Urinary bladder (tissue), 4 donors: ENCODE measurements around the gene ZSCAN22. TPM values are rescaled to one million over a fixed set of nuclear protein-coding genes. Genes with fewer than 3 reads are reported as not detected.
"Not testable (repeated sequence)": the region's sequence is repeated elsewhere in the genome, so short reads cannot be mapped to it uniquely, and the experiment has no call there.

ENCODE experiments used
- DNase-seq: peaks from one replicate; pipeline ENCODE4 v3.0.0-alpha.2; 2015; ENCODE audit errors: extremely low spot score
- H3K27ac ChIP-seq: one replicate; pipeline ENCODE4 v1.5.1; 2013; ENCODE audit warnings: low read depth, mild to moderate bottlenecking, moderate library complexity
- H3K36me3 ChIP-seq: one replicate; pipeline ENCODE4 v1.6.1; 2013; ENCODE audit warnings: mild to moderate bottlenecking, moderate library complexity; ENCODE audit not compliant: insufficient read depth
- H3K4me1 ChIP-seq: one replicate; pipeline ENCODE4 v1.6.1; 2013; ENCODE audit warnings: mild to moderate bottlenecking, moderate library complexity; ENCODE audit not compliant: insufficient read depth
- H3K4me3 ChIP-seq: one replicate; pipeline ENCODE4 v1.5.1; 2013; ENCODE audit warnings: low read depth, low read length
- WGBS: extraction: QIAGEN DNeasy Blood & Tissue Kit; methylation state at CpG from one replicate; pipeline ENCODE4 v1.1.7; 2013; 5-methylcytosine and 5-hydroxymethylcytosine counted together
- polyA plus RNA-seq: library from polyadenylated mRNA; stranded (reverse); fragments of 200-250 nt; gene quantifications from one replicate; pipeline ENCODE4 v1.2.3, GENCODE V29; 2013
- total RNA-seq: library from RNA; depleted of rRNA; stranded (reverse); fragments of >200 nt; gene quantifications from one replicate; pipeline ENCODE4 v1.2.3, GENCODE V29; 2014
- donor health status: healthy with polysubstance abuse.
- donor health status: healthy.

ZSCAN22 gene
- total and polyA plus RNA-seq, 2 donors: 1.6 to 2.9 TPM

DNA sequence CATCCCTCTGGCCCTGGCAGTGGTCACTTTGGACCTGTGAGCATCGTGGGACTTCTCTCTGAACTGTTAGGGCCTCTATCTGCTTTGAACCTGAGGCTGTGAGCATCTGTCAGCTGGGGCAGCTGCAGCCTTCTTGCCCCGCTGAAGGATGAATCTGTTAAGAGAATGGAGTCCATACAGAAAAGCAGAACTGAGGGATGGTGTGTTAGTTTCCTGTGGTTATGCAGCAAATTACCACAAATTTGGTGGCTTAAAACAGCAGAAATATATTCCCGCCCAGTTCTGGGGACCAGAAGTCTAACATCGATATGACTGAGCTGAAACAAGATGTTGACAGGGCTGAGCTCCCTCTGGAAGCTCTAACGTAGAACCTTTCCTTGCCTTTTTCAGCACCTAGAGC lies 37.4 kb downstream of the ZSCAN22 start:
- Histone ChIP-seq H3K4me3 (no peak overlapping the region), H3K27ac (no peak overlapping the region), H3K36me3 (no peaks in the 10 kb centered on the region), H3K4me1 (no peaks in the 10 kb centered on the region)
- no peak for DNase-seq
- 73% methylated on average over 5 of the region's 5 CpGs for WGBS

- whole genome bisulfite sequencing: 88% methylated on average over 32 of the region's 32 CpGs
- DNase-seq: no peak
- Histone ChIP-seq H3K27ac (no peak overlapping the region), H3K4me3 (no peak overlapping the region), H3K4me1 (no peaks in the 10 kb centered on the region), H3K36me3 (no peaks in the 10 kb centered on the region)
These were observed 40.0 kb downstream of the ZSCAN22 start for GRCh38 chr19:58366585-58367430.

- no peak for DNase-seq
These were observed 41.1 kb downstream of the ZSCAN22 start for GRCh38 chr19:58367698-58368454.

DNA sequence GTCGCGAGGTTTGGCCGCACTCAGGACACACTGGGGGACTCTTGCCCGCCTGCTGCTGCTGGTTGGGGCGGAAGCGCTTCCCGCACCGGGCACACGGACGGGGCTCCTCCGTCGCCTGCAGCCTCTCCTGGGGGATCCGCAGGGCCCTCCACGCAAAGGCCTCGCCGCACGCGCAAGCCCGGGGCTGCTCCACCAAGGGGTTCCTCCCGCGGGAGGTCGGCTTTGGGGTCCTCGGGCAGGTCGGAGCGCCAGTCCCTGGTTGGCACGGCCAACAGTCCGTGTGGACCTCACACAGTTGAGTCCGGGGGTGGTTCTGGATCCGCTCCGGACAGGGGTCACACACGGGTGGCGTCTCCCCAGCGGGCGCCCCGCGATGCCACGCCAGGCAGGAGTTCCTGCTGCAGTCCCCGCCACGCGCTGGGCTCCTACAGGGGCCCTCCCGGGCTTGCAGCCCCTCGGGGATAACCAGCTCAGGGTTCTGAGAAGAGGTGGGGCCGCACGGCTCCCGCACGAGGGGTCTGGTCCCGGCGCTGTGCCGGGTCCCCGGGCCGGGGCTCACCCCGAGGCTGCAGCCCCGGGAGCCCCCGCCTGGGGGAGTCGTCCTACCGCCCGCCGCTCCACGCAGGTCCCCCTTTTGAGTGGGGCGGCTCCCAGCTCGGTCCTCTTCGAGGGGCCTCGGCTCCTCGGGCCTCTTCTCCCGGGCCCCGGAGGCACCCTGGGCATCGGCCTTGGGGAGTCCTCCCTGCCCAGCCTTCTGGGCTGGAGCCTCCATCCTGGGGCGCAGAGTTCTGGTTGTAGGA lies 42.0 kb downstream of the ZSCAN22 start:
- H3K4me1 ChIP-seq: no peaks in the 10 kb centered on the region
- no peaks in the 10 kb centered on the region for H3K36me3 ChIP-seq
- 77% methylated on average over 68 of the region's 68 CpGs for WGBS
- DNase-seq: no peak
- H3K27ac ChIP-seq: no peak overlapping the region
- H3K4me3 ChIP-seq: no peak overlapping the region

More at GRCh38 chr19:58367698-58368454, 41.1 kb downstream of the ZSCAN22 start:
- no peaks in the 10 kb centered on the region for H3K4me1 ChIP-seq
- H3K27ac ChIP-seq: no peak overlapping the region
- 38% methylated on average over 106 of the region's 106 CpGs for WGBS
- H3K4me3 ChIP-seq: no peak overlapping the region
- H3K36me3 ChIP-seq: no peaks in the 10 kb centered on the region

GRCh38 chr19:58372311-58373133 lies 45.7 kb downstream of the ZSCAN22 start:
- WGBS: 69% methylated on average over 15 of the region's 15 CpGs
- Histone ChIP-seq H3K27ac (no peak overlapping the region), H3K36me3 (no peaks in the 10 kb centered on the region), H3K4me3 (no peak overlapping the region), H3K4me1 (no peaks in the 10 kb centered on the region)
- DNase-seq: no peak

- no peak for DNase-seq
- H3K36me3 ChIP-seq: no peaks in the 10 kb centered on the region
- no peaks in the 10 kb centered on the region for H3K4me1 ChIP-seq
- 88% methylated on average over 4 of the region's 4 CpGs for WGBS
- H3K27ac ChIP-seq: no peak overlapping the region
- H3K4me3 ChIP-seq: no peak overlapping the region
These were observed 47.4 kb downstream of the ZSCAN22 start for GRCh38 chr19:58374200-58374599.

- WGBS: 75% methylated on average over 7 of the region's 7 CpGs
- H3K4me3 ChIP-seq: not testable (repeated sequence)
These were observed 49.9 kb downstream of the ZSCAN22 start for GRCh38 chr19:58376724-58377123.

DNA sequence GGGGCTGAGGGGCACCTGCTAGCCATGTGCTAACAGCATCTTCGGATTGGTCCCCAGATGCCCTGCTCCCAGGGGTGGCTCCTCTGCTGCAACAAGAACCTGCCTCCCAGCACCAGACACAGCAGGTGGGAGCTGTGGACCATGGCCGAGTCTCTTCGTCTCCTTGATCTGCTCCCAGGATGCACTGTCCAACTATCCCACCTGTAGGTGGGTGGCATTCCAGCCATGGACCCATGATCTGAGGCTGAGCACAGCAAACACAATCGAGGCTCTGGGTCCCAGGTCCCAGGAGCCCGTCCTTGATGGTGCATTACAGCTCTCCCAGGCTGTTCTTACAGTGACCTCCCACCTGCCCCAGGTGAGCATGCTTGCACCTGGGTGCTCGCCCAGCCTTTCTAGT lies 52.5 kb downstream of the ZSCAN22 start:
- Histone ChIP-seq H3K36me3 (no peaks in the 10 kb centered on the region), H3K4me3 (no peak overlapping the region), H3K4me1 (no peaks in the 10 kb centered on the region), H3K27ac (no peak overlapping the region)
- WGBS: 96% methylated on average over 6 of the region's 6 CpGs
- no peak for DNase-seq

More at GRCh38 chr19:58376724-58377123, 49.9 kb downstream of the ZSCAN22 start:
- H3K4me1 ChIP-seq, DNase-seq, H3K27ac ChIP-seq, H3K36me3 ChIP-seq: not testable (repeated sequence)

GRCh38 chr19:58380037-58380661 lies 53.4 kb downstream of the ZSCAN22 start:
- Histone ChIP-seq H3K27ac (peak overlapping the region; percentile 70), H3K36me3 (no peaks in the 10 kb centered on the region), H3K4me3 (peak overlapping the region; percentile 67), H3K4me1 (no peaks in the 10 kb centered on the region)
- WGBS: 5% methylated on average over 24 of the region's 24 CpGs
- no peak for DNase-seq

DNA sequence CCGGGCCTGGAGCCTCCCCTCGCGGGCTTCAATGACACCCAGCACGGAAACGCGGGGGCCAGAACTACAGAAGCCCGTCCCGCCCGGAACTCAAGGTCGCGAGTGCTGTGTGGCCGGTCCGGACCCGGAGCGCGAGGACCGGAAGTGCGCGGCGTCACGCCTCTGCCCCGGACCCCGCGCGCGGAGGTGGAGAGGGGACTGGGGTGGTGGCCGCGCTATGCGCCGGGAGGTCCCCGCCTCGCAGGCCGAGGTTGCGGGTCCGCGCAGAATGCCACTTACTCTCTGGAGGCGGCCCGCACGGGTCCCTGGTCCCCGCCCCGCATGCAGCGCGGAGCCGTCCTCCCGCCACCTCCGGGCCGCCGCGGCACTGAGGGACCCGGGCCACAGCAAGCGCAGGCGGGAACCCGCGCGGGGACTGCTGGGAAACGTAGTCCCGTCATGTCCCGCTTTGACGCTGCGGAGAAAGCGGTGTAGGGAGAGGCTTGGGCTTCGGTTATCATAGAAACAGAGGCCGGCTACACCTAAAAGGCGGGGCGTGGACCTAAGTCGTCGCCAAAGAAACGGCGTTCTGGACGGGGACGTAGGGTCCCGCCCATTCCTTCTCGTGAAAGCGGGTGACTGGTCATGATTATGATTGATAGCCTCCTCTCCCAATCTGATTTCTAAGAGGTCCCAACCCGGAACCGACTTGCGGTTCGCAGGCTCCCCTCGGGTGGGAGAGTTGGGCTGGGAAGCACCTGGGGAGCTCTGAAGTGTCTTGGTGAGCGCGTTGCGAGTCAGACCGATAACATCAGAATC lies 54.1 kb downstream of the ZSCAN22 start, which contains the start of gene ZNF837:
Gene ZNF837, minus strand, starts transcription at position 369 of the 798 bp plus-strand sequence. CDS start 11,698 bp downstream, outside the sequence.
- H3K4me1 ChIP-seq: no peaks in the 10 kb centered on the region
- under 1% methylated on average over 83 of the region's 83 CpGs for WGBS
- DNase-seq: peak; percentile 100
- H3K4me3 ChIP-seq: peak within 1 kb of the TSS; percentile 67
- no peaks in the 10 kb centered on the region for H3K36me3 ChIP-seq
- peak within 1 kb of the TSS; percentile 70 for H3K27ac ChIP-seq

GRCh38 chr19:58381460-58382212 lies 54.8 kb downstream of the ZSCAN22 start:
- no peaks in the 10 kb centered on the region for H3K36me3 ChIP-seq
- H3K4me3 ChIP-seq: peak overlapping the region; percentile 50
- peak overlapping the region; percentile 54 for H3K27ac ChIP-seq
- DNase-seq: no peak
- 28% methylated on average over 26 of the region's 26 CpGs for WGBS
- H3K4me1 ChIP-seq: no peaks in the 10 kb centered on the region
